Hepatocyte (in vitro differentiated cells): Measurements from ENCODE around the gene CLDN6. TPM values are rescaled to one million over a fixed set of nuclear protein-coding genes. Genes with fewer than 3 reads are reported as not detected.

Source experiments
- DNase-seq: peaks from one replicate; pipeline ENCODE4 v3.0.0-alpha.2; 2016; ENCODE audit warnings: low spot score
- H2AFZ ChIP-seq: fragments of 200-600 bp; sonication (generic); 2 replicates; pipeline ENCODE4 v1.6.0; 2016; ENCODE audit warnings: antibody characterized with exemption, mild to moderate bottlenecking
- H3K27ac ChIP-seq: fragments of 200-600 bp; sonication (generic); 2 replicates; pipeline ENCODE4 v1.5.1; 2016; ENCODE audit warnings: mild to moderate bottlenecking
- H3K27me3 ChIP-seq: fragments of 200-600 bp; sonication (generic); 2 replicates; pipeline ENCODE4 v1.6.1; 2016
- H3K36me3 ChIP-seq: fragments of 200-600 bp; sonication (generic); replicated peaks from 2 replicates; pipeline ENCODE4 v1.5.1; 2016; ENCODE audit warnings: low read depth; ENCODE audit not compliant: insufficient read depth
- H3K4me1 ChIP-seq: fragments of 200-600 bp; sonication (generic); 2 replicates; pipeline ENCODE4 v1.5.1; 2016; ENCODE audit warnings: mild to moderate bottlenecking, moderate library complexity; ENCODE audit not compliant: insufficient read depth
- H3K4me2 ChIP-seq: fragments of 200-600 bp; sonication (generic); 2 replicates; pipeline ENCODE4 v1.6.0; 2016
- H3K4me3 ChIP-seq: fragments of 200-600 bp; sonication (generic); 2 replicates; pipeline ENCODE4 v1.5.1; 2016; ENCODE audit warnings: mild to moderate bottlenecking
- H3K79me2 ChIP-seq: fragments of 200-600 bp; sonication (generic); 2 replicates; pipeline ENCODE4 v1.6.0; 2017; ENCODE audit warnings: mild to moderate bottlenecking
- H3K9me2 ChIP-seq: fragments of 200-600 bp; sonication (generic); replicated peaks from 2 replicates; pipeline ENCODE4 v1.6.0; 2017; ENCODE audit warnings: mild to moderate bottlenecking; ENCODE audit not compliant: insufficient read depth
- H3K9me3 ChIP-seq: fragments of 200-600 bp; sonication (generic); 2 replicates; pipeline ENCODE4 v1.5.1; 2016; ENCODE audit warnings: low read depth, mild to moderate bottlenecking
- H4K20me1 ChIP-seq: fragments of 200-600 bp; sonication (generic); 2 replicates; pipeline ENCODE4 v1.6.0; 2016; ENCODE audit warnings: mild to moderate bottlenecking; ENCODE audit not compliant: insufficient read depth, poor library complexity, severe bottlenecking
- CTCF ChIP-seq: fragments of 200-600 bp; sonication (generic); IDR thresholded peaks from 2 replicates; pipeline ENCODE4 v1.5.1; 2016; ENCODE audit warnings: antibody characterized with exemption, mild to moderate bottlenecking; ENCODE audit not compliant: poor library complexity
- EZH2 ChIP-seq: fragments of 200-600 bp; sonication (generic); IDR thresholded peaks from 2 replicates; pipeline ENCODE4 v1.6.1; 2016; ENCODE audit warnings: antibody characterized with exemption, mild to moderate bottlenecking, borderline replicate concordance
- EZH2phosphoT487 ChIP-seq: fragments of 200-600 bp; sonication (generic); IDR thresholded peaks from one replicate; pipeline ENCODE4 v1.6.1; 2018; ENCODE audit warnings: antibody characterized with exemption, mild to moderate bottlenecking, low read depth, moderate library complexity; ENCODE audit not compliant: unreplicated experiment, severe bottlenecking
- WGBS: methylation state at CpG from one replicate; pipeline ENCODE4 v1.1.6; 2016; ENCODE audit warnings: low lambda C conversion rate; ENCODE audit errors: missing lambda C conversion rate; 5-methylcytosine and 5-hydroxymethylcytosine counted together
- polyA plus RNA-seq: library from polyadenylated mRNA; unstranded; fragments of >200 nt; fragmentation: Nextera tagmentation; extraction: Ambion mirVana; gene quantifications from 2 replicates; pipeline ENCODE4 v1.2.1, GENCODE V29; 2016
- total RNA-seq: library from RNA; depleted of rRNA; stranded (reverse); fragments of >200 nt; gene quantifications from 2 replicates; pipeline ENCODE4 v1.2.3, GENCODE V29; 2014

The CLDN6 gene
- total and polyA plus RNA-seq, 2 experiments from 2014 or later: 258 to 568 TPM

GRCh38 chr16:3060339-3061127 is 42.5 kb upstream of the CLDN6 start:
- no peak for DNase-seq
- H3K9me2 ChIP-seq: no peaks in the 10 kb centered on the region
- H3K9me3 ChIP-seq: no peaks in the 10 kb centered on the region
- H4K20me1 ChIP-seq: no peaks in the 10 kb centered on the region
- H2AFZ ChIP-seq: no peak overlapping the region
- H3K27me3 ChIP-seq: no peaks in the 10 kb centered on the region
- peaks cover 15% of the 10 kb centered on the region for H3K4me1 ChIP-seq
- WGBS: 78% methylated on average over 14 of the region's 14 CpGs
- no peaks in the 10 kb centered on the region for H3K36me3 ChIP-seq
- no peak overlapping the region for H3K4me2 ChIP-seq
- no peak overlapping the region for H3K4me3 ChIP-seq
- TF ChIP-seq CTCF (no peak), EZH2phosphoT487 (no peak), EZH2 (no peak)
- H3K27ac ChIP-seq: peak overlapping the region; percentile 87
- no peaks in the 10 kb centered on the region for H3K79me2 ChIP-seq

GRCh38 chr16:3059723-3060242 is 41.8 kb upstream of the CLDN6 start:
- 89% methylated on average over 3 of the region's 9 CpGs for WGBS
- H3K36me3 ChIP-seq: no peaks in the 10 kb centered on the region
- peak overlapping the region; percentile 99 for H3K4me2 ChIP-seq
- H3K9me2 ChIP-seq: no peaks in the 10 kb centered on the region
- H3K79me2 ChIP-seq: no peaks in the 10 kb centered on the region
- no peaks in the 10 kb centered on the region for H3K9me3 ChIP-seq
- no peak overlapping the region for H3K4me3 ChIP-seq
- H3K4me1 ChIP-seq: peaks cover 12% of the 10 kb centered on the region
- H3K27ac ChIP-seq: peak overlapping the region; percentile 87
- H4K20me1 ChIP-seq: no peaks in the 10 kb centered on the region
- no peaks in the 10 kb centered on the region for H3K27me3 ChIP-seq
- peak overlapping the region; percentile 54 for H2AFZ ChIP-seq
- no peak for DNase-seq
- no peak for TF ChIP-seq EZH2phosphoT487
- no peak for TF ChIP-seq CTCF
- no peak for TF ChIP-seq EZH2

GRCh38 chr16:3059041-3059722 is 41.2 kb upstream of the CLDN6 start:
- under 1% methylated on average over 35 of the region's 67 CpGs for WGBS
- no peaks in the 10 kb centered on the region for H3K79me2 ChIP-seq
- peak overlapping the region; percentile 89 for H2AFZ ChIP-seq
- no peaks in the 10 kb centered on the region for H3K9me2 ChIP-seq
- peaks cover 9% of the 10 kb centered on the region for H3K4me1 ChIP-seq
- H3K4me3 ChIP-seq: peak overlapping the region; percentile 88
- no peaks in the 10 kb centered on the region for H4K20me1 ChIP-seq
- no peaks in the 10 kb centered on the region for H3K27me3 ChIP-seq
- peak overlapping the region; percentile 99 for H3K4me2 ChIP-seq
- H3K27ac ChIP-seq: peak overlapping the region; percentile 87
- H3K36me3 ChIP-seq: no peaks in the 10 kb centered on the region
- DNase-seq: peak; percentile 97
- H3K9me3 ChIP-seq: no peaks in the 10 kb centered on the region
- TF ChIP-seq CTCF: peak; percentile 87
- TF ChIP-seq EZH2: no peak
